Endometrium (tissue), 2 donors: ENCODE data around the gene RNF207.

ENCODE experiments used
- FAIRE-seq: peaks from 2 replicates; lab custom pipeline; 2012; peaks lifted over from hg19 to GRCh38; lab: Jason Lieb, UNC
- donor health status: control.
- donor health status: control.

RNF207 gene

DNA sequence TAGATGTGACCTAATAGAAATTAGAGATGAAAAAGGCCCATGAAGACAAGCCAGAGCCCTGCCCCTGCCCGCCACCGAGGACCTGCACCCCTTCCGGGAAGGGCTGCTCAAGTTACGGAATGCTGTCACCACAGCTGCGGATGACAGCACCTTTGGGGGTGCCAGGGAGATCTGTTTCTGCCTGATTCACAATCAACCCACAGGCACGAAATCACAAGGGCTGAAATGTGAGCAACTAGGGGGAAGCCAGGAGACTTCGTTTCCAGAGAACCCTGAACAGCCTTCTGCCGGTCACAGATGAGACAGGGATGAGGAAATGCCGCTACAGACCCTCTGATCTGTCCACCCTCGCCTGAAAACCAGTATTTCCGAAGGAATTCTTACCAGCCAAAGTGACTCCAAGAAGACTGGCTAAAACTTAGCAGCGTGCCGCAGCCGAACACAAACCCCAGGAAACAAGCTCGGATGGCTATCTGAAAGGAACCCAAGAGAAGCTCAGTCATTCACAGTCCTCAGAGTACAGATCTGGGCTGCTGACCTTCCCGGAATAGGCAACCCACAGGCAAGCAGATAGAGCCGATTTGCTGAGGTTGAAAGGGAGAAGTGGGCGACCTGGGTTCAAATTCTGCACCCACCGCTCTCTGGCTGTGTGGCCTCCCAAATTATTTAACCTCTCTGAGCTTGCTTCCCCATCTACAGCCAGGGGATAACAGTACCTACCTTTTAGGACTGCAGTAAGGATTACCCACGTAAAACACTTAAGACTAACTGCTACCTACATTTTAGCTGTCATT is 28.8 kb downstream of the RNF207 start:
- FAIRE-seq = no peak

- no peak for FAIRE-seq
These were observed 29.4 kb downstream of the RNF207 start for GRCh38 chr1:6235296-6235677.

DNA sequence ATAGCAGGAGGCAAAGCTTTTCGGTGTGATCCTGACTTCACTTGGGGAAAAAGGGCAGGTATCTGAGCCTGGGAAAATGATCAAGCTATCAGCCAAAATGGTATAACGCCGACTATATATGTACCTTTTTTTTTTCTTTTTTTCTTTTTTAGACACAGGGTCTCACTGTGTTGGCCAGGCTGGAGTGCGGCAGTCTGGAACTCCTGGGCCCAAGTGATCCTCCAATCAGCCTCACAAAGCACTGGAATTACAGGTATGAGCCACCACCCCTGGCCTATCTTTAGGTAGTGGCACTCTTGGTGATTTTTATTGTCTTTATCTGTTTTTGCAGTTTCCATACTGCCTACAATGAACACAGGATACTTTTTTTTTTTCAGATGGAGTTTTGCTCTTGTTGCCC is 31.2 kb downstream of the RNF207 start:
- FAIRE-seq = no peak

GRCh38 chr1:6239213-6239752 is 33.4 kb downstream of the RNF207 start:
- no peak for FAIRE-seq

DNA sequence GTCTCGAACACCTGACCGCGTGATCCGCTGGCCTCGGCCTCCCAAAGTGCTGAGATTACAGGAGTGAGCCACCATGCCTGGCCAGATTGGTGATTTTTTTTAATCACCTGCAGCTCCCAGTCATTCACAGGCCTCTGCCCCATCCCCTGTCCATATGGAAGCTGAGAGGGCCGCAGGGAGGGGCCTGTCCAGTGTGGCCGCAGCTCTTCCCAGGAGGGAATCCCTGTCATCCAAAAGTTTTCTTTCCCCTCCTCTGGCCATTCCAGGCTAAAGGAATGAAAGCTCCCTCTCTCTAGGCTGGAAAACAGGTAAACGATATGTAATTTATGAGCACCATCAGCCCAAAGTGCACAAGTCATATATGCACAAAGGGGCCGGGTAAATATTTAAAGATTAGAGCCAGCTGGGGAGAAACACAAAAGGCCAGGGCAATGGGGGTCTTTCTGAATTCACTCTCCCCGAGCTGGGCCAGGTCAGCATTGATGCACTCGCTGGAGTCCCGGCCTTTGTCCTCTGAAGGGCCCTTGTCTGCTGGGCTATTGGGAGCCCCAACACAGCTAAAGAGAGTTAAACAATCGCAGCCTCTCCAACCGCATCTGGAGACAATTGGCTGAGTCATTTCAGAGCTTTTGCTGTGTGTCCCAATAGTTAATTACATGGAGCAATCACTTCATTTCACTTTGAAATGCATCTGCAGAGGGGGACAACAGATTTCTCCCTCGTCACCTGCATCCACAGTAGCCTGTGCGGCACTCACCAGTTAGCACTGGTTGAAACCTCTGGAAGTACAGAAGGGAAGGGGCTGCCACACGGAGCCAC is 34.2 kb downstream of the RNF207 start:
- FAIRE-seq = no peak

DNA sequence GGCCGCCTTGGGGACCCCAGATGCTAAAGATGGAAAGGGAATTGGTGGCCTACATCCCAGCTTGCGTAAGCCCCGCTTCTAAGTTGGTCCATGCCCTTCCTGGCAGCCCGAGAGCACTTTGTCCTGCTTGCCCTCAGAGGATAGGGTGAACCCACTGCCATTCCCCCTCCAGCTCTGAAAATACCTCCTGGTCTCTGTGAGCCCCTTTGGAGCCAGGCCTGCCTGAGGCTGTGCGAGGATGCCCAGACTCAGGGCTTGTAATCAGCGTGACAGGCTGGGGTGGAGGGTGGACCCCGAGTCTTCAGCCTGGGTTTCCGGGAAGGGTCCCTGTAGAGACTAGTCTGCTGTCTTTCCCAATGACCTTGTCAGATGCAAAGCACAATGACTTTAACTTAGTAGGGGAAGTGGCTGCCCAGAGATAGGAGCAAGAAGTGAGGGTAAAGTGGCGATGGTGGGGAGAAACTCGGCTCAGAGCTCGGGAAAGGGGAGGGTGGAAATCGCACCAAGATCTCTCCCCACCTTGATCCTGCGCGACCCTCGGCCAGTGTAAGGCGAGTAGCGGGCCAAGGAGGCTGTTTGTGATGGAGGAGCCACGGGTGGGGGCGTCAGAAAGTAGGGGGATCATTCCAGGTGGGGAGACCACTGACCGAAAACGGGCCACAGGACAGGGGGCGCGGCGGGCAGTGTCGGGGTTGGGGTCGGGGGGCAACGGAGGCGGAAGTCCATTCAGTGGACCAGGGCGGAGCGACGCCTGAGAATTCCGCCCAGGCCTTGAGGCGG is 35.4 kb downstream of the RNF207 start:
- FAIRE-seq = no peak

GRCh38 chr1:6241887-6242740 is 36.2 kb downstream of the RNF207 start:
- no peak for FAIRE-seq

GRCh38 chr1:6243053-6243834 is 37.3 kb downstream of the RNF207 start:
- no peak for FAIRE-seq

DNA sequence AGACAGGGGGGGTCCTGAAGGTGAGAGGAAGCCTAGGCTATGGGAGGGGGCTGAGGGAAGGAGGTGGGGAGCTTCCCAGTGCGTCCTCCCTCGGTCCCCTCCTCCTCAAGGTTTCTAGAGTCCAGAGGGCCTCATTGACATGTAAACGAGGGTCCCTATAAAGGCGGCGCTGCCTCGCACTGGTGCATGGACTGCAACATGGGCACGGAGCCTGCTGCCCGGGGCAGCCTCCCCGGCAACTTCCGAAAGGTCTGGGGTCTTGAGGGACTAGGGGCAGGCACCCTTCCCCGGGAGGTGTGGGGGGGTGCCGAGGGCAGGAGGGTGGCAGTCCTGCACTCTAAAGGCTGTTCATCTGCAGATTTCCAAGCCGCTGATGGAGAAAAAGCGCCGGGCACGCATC is 38.1 kb downstream of the RNF207 start, which contains the start of gene HES3:
Gene HES3 (plus strand): TSS at position 187 of the 400 bp plus-strand sequence. CDS start 187 bp downstream, at position 374.
- FAIRE-seq = no peak

- no peak for FAIRE-seq
These were observed 38.6 kb downstream of the RNF207 start for GRCh38 chr1:6244401-6245049.

DNA sequence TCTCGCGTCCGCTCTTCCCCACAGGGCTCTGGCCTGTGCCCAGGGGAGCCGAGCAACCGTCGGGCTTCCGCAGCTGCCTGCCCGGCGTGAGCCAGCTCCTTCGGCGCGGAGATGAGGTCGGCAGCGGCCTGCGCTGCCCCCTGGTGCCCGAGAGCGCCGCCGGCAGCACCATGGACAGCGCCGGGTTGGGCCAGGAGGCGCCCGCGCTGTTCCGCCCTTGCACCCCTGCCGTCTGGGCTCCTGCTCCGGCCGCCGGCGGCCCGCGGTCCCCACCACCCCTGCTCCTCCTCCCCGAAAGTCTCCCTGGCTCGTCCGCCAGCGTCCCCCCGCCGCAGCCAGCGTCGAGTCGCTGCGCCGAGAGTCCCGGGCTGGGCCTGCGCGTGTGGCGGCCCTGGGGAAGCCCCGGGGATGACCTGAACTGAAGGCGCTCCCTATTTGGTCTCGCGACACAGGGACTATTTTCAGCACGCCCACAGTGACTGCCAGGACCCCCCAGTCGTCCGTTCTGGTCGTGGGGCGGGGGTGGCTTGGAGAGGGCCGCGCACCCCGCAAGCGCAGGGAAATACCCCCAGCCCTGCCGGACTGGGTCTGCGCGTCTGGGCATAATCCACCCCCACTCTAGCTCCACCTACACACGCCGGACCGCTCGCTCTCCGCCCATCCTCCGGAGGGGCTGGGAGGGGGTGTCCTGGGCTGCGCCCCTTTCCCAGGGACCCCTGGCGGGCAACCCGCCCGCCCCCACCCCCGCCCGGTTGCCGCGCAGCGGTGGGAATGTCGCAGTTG is 39.4 kb downstream of the RNF207 start:
- no peak for FAIRE-seq

DNA sequence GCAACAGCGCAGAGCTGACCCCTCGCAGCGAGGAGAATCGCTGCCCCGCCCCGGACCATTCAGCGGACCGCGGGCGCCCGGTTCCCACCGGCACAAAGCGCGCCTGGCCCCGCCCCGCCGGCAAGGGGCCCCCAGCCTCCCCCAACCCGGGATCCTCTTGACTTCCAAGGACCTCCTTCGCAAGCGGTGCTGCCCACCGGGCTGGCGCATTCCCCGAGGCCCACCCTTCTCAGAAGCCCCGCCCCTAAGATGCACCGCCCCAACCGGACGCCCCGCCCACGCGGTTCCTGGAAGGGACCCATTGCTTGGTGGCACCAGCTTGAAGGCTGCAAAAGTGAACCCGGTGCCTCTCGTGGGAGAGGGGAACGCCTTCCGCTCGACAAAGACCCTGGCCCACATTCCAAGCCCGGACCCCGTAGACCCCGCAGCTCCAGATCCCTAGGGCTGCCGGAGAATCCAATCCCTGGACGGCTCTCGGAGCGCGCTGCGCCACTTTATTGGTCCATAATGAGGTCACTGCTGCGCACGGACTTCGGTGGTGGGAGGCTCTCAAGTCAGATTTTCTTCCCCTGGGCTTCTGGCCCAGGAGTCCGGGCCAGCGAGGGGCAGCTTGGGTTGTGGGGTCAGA is 40.1 kb downstream of the RNF207 start:
- FAIRE-seq = no peak

- no peak for FAIRE-seq
These were observed 40.9 kb downstream of the RNF207 start for GRCh38 chr1:6246497-6247467.

- no peak for FAIRE-seq
These were observed 41.7 kb downstream of the RNF207 start for GRCh38 chr1:6247651-6248050.

- no peak for FAIRE-seq
These were observed 42.4 kb downstream of the RNF207 start for GRCh38 chr1:6248161-6248776.

DNA sequence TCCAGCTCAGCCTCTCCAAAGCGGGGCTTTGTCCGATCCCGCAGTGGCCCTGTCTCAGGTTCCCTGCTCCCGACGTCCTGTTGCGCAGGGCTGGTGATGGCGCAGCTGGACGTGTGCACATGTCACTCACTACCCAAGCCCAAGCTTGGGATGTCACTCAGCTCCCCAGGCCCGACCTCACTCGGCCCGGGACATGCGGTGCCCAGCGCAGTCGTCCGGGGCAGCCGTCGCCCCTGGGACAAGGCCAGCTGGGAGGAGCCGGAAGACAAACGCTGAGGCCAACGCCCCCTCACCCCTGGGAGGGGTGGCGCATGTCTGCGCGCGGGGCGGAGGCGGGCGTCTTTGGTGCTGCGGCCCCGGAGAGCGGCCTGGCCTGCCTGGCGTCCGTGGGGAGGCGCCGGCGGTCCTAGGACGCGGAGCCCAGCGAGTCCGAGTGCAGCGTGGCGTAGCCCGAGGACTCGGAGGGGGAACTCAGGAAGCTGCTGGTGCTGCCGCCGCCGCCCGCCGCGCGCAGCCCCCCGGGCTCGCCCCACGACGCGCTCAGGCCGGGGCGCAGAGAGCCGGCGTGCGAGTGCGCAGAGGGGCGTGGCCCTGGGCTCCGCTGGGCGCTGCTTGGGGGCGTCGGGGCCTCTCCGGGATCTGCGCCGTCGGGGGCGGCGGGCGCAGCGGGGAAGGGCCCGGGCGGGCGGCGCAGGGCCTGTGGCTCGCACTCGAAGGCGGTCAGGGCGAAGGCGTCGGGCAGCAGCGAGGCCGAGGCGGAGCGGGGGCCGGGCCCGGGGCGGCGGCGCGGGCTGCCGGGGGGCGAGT is 43.2 kb downstream of the RNF207 start:
- FAIRE-seq = no peak
